ENCODE measurements around the gene RETN.
A peak's percentile ranks its signal among the peaks of the same experiment; 100 is the strongest.
"Not testable (repeated sequence)": the region's sequence is repeated elsewhere in the genome, so short reads cannot be mapped to it uniquely, and the experiment has no call there.

Gene RETN

GRCh38 chr19:7642295-7643030 is 26.4 kb upstream of the RETN start:
- no peak overlapping the region for H3K4me3 ChIP-seq (ENCODE audit: low read length)
- no peaks in the 10 kb centered on the region for H3K27me3 ChIP-seq (ENCODE audit: control insufficient read depth, insufficient read depth, low read length)
- no peak overlapping the region for H3K9ac ChIP-seq (ENCODE audit: low read length)
- H3K4me1 ChIP-seq (ENCODE audit: control insufficient read depth, insufficient read depth, low read length): no peaks in the 10 kb centered on the region
- no peak overlapping the region for H3K27ac ChIP-seq (ENCODE audit: low read depth, low read length)
- peaks cover 7% of the 10 kb centered on the region for H3K36me3 ChIP-seq (ENCODE audit: control insufficient read depth, insufficient read depth, low read length)

- Histone ChIP-seq H3K9ac (ENCODE audit: low read length) (no peak overlapping the region), H3K4me3 (ENCODE audit: low read length) (no peak overlapping the region), H3K4me1 (ENCODE audit: control insufficient read depth, insufficient read depth, low read length) (no peaks in the 10 kb centered on the region), H3K27ac (ENCODE audit: low read depth, low read length) (no peak overlapping the region), H3K27me3 (ENCODE audit: control insufficient read depth, insufficient read depth, low read length) (no peaks in the 10 kb centered on the region), H3K36me3 (ENCODE audit: control insufficient read depth, insufficient read depth, low read length) (peaks cover 7% of the 10 kb centered on the region)
Measured at GRCh38 chr19:7643031-7643415, 25.8 kb upstream of the RETN start.

- not testable (repeated sequence) for H3K36me3 ChIP-seq (ENCODE audit: control insufficient read depth, insufficient read depth, low read length); H3K9ac ChIP-seq (ENCODE audit: low read length); H3K4me1 ChIP-seq (ENCODE audit: control insufficient read depth, insufficient read depth, low read length); H3K27ac ChIP-seq (ENCODE audit: low read depth, low read length); H3K27me3 ChIP-seq (ENCODE audit: control insufficient read depth, insufficient read depth, low read length); H3K4me3 ChIP-seq (ENCODE audit: low read length)
Measured at GRCh38 chr19:7643629-7644549, 25.0 kb upstream of the RETN start.

- peaks cover 7% of the 10 kb centered on the region for H3K36me3 ChIP-seq (ENCODE audit: control insufficient read depth, insufficient read depth, low read length)
- H3K4me1 ChIP-seq (ENCODE audit: control insufficient read depth, insufficient read depth, low read length): no peaks in the 10 kb centered on the region
- no peak overlapping the region for H3K27ac ChIP-seq (ENCODE audit: low read depth, low read length)
- no peaks in the 10 kb centered on the region for H3K27me3 ChIP-seq (ENCODE audit: control insufficient read depth, insufficient read depth, low read length)
- H3K9ac ChIP-seq (ENCODE audit: low read length): no peak overlapping the region
- no peak overlapping the region for H3K4me3 ChIP-seq (ENCODE audit: low read length)
Measured at GRCh38 chr19:7644550-7644877, 24.3 kb upstream of the RETN start.

GRCh38 chr19:7645163-7645562 is 23.7 kb upstream of the RETN start:
- H3K9ac ChIP-seq (ENCODE audit: low read length): no peak overlapping the region
- no peak overlapping the region for H3K27ac ChIP-seq (ENCODE audit: low read depth, low read length)
- no peak overlapping the region for H3K4me3 ChIP-seq (ENCODE audit: low read length)
- H3K4me1 ChIP-seq (ENCODE audit: control insufficient read depth, insufficient read depth, low read length): no peaks in the 10 kb centered on the region
- peaks cover 2% of the 10 kb centered on the region for H3K36me3 ChIP-seq (ENCODE audit: control insufficient read depth, insufficient read depth, low read length)
- H3K27me3 ChIP-seq (ENCODE audit: control insufficient read depth, insufficient read depth, low read length): no peaks in the 10 kb centered on the region

GRCh38 chr19:7645656-7646425 is 23.0 kb upstream of the RETN start:
- H3K36me3 ChIP-seq (ENCODE audit: control insufficient read depth, insufficient read depth, low read length): no peaks in the 10 kb centered on the region
- H3K27ac ChIP-seq (ENCODE audit: low read depth, low read length): no peak overlapping the region
- no peaks in the 10 kb centered on the region for H3K4me1 ChIP-seq (ENCODE audit: control insufficient read depth, insufficient read depth, low read length)

GRCh38 chr19:7646426-7646700 is 22.5 kb upstream of the RETN start:
- Histone ChIP-seq H3K9ac (ENCODE audit: low read length) (no peak overlapping the region), H3K27ac (ENCODE audit: low read depth, low read length) (no peak overlapping the region), H3K27me3 (ENCODE audit: control insufficient read depth, insufficient read depth, low read length) (no peaks in the 10 kb centered on the region), H3K36me3 (ENCODE audit: control insufficient read depth, insufficient read depth, low read length) (no peaks in the 10 kb centered on the region), H3K4me1 (ENCODE audit: control insufficient read depth, insufficient read depth, low read length) (no peaks in the 10 kb centered on the region), H3K4me3 (ENCODE audit: low read length) (no peak overlapping the region)

More at GRCh38 chr19:7645656-7646425, 23.0 kb upstream of the RETN start:
- H3K4me3 ChIP-seq (ENCODE audit: low read length): no peak overlapping the region
- no peak overlapping the region for H3K9ac ChIP-seq (ENCODE audit: low read length)
- no peaks in the 10 kb centered on the region for H3K27me3 ChIP-seq (ENCODE audit: control insufficient read depth, insufficient read depth, low read length)

GRCh38 chr19:7647156-7647555 is 21.7 kb upstream of the RETN start:
- Histone ChIP-seq H3K4me3 (ENCODE audit: low read length) (no peak overlapping the region), H3K4me1 (ENCODE audit: control insufficient read depth, insufficient read depth, low read length) (peaks cover 1% of the 10 kb centered on the region), H3K27me3 (ENCODE audit: control insufficient read depth, insufficient read depth, low read length) (no peaks in the 10 kb centered on the region), H3K36me3 (ENCODE audit: control insufficient read depth, insufficient read depth, low read length) (no peaks in the 10 kb centered on the region), H3K27ac (ENCODE audit: low read depth, low read length) (no peak overlapping the region), H3K9ac (ENCODE audit: low read length) (no peak overlapping the region)

- no peaks in the 10 kb centered on the region for H3K27me3 ChIP-seq (ENCODE audit: control insufficient read depth, insufficient read depth, low read length)
- H3K27ac ChIP-seq (ENCODE audit: low read depth, low read length): no peak overlapping the region
- H3K4me1 ChIP-seq (ENCODE audit: control insufficient read depth, insufficient read depth, low read length): peaks cover 3% of the 10 kb centered on the region
- H3K4me3 ChIP-seq (ENCODE audit: low read length): no peak overlapping the region
- no peak overlapping the region for H3K9ac ChIP-seq (ENCODE audit: low read length)
- H3K36me3 ChIP-seq (ENCODE audit: control insufficient read depth, insufficient read depth, low read length): no peaks in the 10 kb centered on the region
Measured at GRCh38 chr19:7648265-7649014, 20.4 kb upstream of the RETN start.

- H3K9ac ChIP-seq (ENCODE audit: low read length): no peak overlapping the region
- H3K4me3 ChIP-seq (ENCODE audit: low read length): no peak overlapping the region
- no peaks in the 10 kb centered on the region for H3K27me3 ChIP-seq (ENCODE audit: control insufficient read depth, insufficient read depth, low read length)
- H3K36me3 ChIP-seq (ENCODE audit: control insufficient read depth, insufficient read depth, low read length): no peaks in the 10 kb centered on the region
- H3K4me1 ChIP-seq (ENCODE audit: control insufficient read depth, insufficient read depth, low read length): peaks cover 3% of the 10 kb centered on the region
- no peak overlapping the region for H3K27ac ChIP-seq (ENCODE audit: low read depth, low read length)
Measured at GRCh38 chr19:7650148-7650547, 18.7 kb upstream of the RETN start.

GRCh38 chr19:7652061-7652641 is 16.7 kb upstream of the RETN start:
- no peaks in the 10 kb centered on the region for H3K27me3 ChIP-seq (ENCODE audit: control insufficient read depth, insufficient read depth, low read length)
- H3K27ac ChIP-seq (ENCODE audit: low read depth, low read length): no peak overlapping the region
- H3K4me3 ChIP-seq (ENCODE audit: low read length): peak overlapping the region; percentile 59
- peaks cover 3% of the 10 kb centered on the region for H3K4me1 ChIP-seq (ENCODE audit: control insufficient read depth, insufficient read depth, low read length)
- peak overlapping the region; percentile 30 for H3K9ac ChIP-seq (ENCODE audit: low read length)
- no peaks in the 10 kb centered on the region for H3K36me3 ChIP-seq (ENCODE audit: control insufficient read depth, insufficient read depth, low read length)

- no peaks in the 10 kb centered on the region for H3K27me3 ChIP-seq (ENCODE audit: control insufficient read depth, insufficient read depth, low read length)
- H3K4me3 ChIP-seq (ENCODE audit: low read length): no peak overlapping the region
- H3K9ac ChIP-seq (ENCODE audit: low read length): no peak overlapping the region
- H3K27ac ChIP-seq (ENCODE audit: low read depth, low read length): no peak overlapping the region
- H3K4me1 ChIP-seq (ENCODE audit: control insufficient read depth, insufficient read depth, low read length): peaks cover 3% of the 10 kb centered on the region
- H3K36me3 ChIP-seq (ENCODE audit: control insufficient read depth, insufficient read depth, low read length): no peaks in the 10 kb centered on the region
Measured at GRCh38 chr19:7654401-7654800, 14.4 kb upstream of the RETN start.

Data from rectal smooth muscle tissue (tissue), 1 donor.